GM18502 (cell line): ENCODE measurements around the gene AMN.

ENCODE experiments used
- ATAC-seq: cut with Tn5 transposase; IDR thresholded peaks from one replicate; pipeline ENCODE4 v1.9.1; 2021; ENCODE audit warnings: mild to moderate bottlenecking; ENCODE audit not compliant: unreplicated experiment, poor library complexity

The AMN gene

GRCh38 chr14:102911541-102911951 lies 10.9 kb upstream of the AMN start:
- no peak for ATAC-seq

- no peak for ATAC-seq
Observed at GRCh38 chr14:102911991-102912761, 10.3 kb upstream of the AMN start.

GRCh38 chr14:102913341-102914211 lies 8.9 kb upstream of the AMN start:
- no peak for ATAC-seq

- no peak for ATAC-seq
Observed at GRCh38 chr14:102914474-102915291, 7.8 kb upstream of the AMN start.

GRCh38 chr14:102915292-102916110 lies 7.0 kb upstream of the AMN start:
- ATAC-seq, result no peak

GRCh38 chr14:102916347-102917055 lies 6.0 kb upstream of the AMN start:
- ATAC-seq, result no peak

- ATAC-seq, result no peak
Observed at GRCh38 chr14:102917056-102917385, 5.4 kb upstream of the AMN start.

GRCh38 chr14:102917469-102918211 lies 4.8 kb upstream of the AMN start:
- no peak for ATAC-seq

GRCh38 chr14:102918438-102918837 lies 4.0 kb upstream of the AMN start:
- no peak for ATAC-seq

GRCh38 chr14:102920273-102920997 lies 2.0 kb upstream of the AMN start:
- no peak for ATAC-seq

GRCh38 chr14:102920998-102921304 lies 1.5 kb upstream of the AMN start:
- ATAC-seq, result no peak

- no peak for ATAC-seq
Observed at GRCh38 chr14:102923201-102923924, 900 bp downstream of the AMN start.

- no peak for ATAC-seq
Observed at GRCh38 chr14:102923925-102924486, 1.5 kb downstream of the AMN start.

- ATAC-seq, result no peak
Observed at GRCh38 chr14:102924632-102925588, 2.4 kb downstream of the AMN start.

GRCh38 chr14:102925646-102926045 lies 3.2 kb downstream of the AMN start:
- no peak for ATAC-seq

- no peak for ATAC-seq
Observed at GRCh38 chr14:102926104-102926503, 3.6 kb downstream of the AMN start.
